Activated B cell treated with CpG ODN at 0.5 μM for 24 hours (primary cell): ENCODE results near the gene ZNF514. TPM values are rescaled to one million over a fixed set of nuclear protein-coding genes. Genes with fewer than 3 reads are reported as not detected.

Experiments used
- ATAC-seq: fragments of 200-7000 bp; cut with Tn5 transposase; one replicate; pipeline ENCODE4 v1.10.0; 2021; ENCODE audit warnings: low read depth, mild to moderate bottlenecking, moderate library complexity
- CTCF ChIA-PET: fragments of 350-600 bp; sonication (Branson Sonifier 250); formaldehyde crosslinking; loops from one replicate; lab custom pipeline; 2021; ENCODE audit warnings: antibody characterized with exemption; lab: Charles Lee
- POLR2A ChIA-PET: fragments of 350-600 bp; sonication (Branson Sonifier 250); formaldehyde crosslinking; loops from one replicate; lab custom pipeline; 2021; ENCODE audit warnings: antibody characterized with exemption; lab: Charles Lee
- DNase-seq: peaks from one replicate; pipeline ENCODE4 v3.0.0; 2022
- H3K27ac Mint-ChIP-seq: one replicate; pipeline ENCODE4 v1.8.0; 2020; ENCODE audit warnings: mixed read lengths
- H3K27me3 Mint-ChIP-seq: one replicate; pipeline ENCODE4 v1.8.0; 2021; ENCODE audit warnings: mixed read lengths
- H3K36me3 Mint-ChIP-seq: one replicate; pipeline ENCODE4 v1.8.0; 2021; ENCODE audit warnings: low read depth, mixed read lengths
- H3K4me1 Mint-ChIP-seq: one replicate; pipeline ENCODE4 v1.8.0; 2021; ENCODE audit warnings: mixed read lengths
- H3K4me3 Mint-ChIP-seq: one replicate; pipeline ENCODE4 v1.8.0; 2020; ENCODE audit warnings: mild to moderate bottlenecking, mixed read lengths
- H3K9me3 Mint-ChIP-seq: one replicate; pipeline ENCODE4 v1.8.0; 2020; ENCODE audit warnings: mixed read lengths
- intact Hi-C: fragments of 100-400 bp; cut with micrococcal nuclease; formaldehyde crosslinking; loops from one replicate; pipeline ENCODE4 v1.15.1; 2024
- total RNA-seq: library from RNA; stranded (reverse); gene quantifications from 2 replicates; pipeline ENCODE4 v1.2.3, GENCODE V29; 2022
- TF ChIP-seq, protein P1 (sequence below): fragments of 200-600 bp; IDR thresholded peaks from one replicate; pipeline ENCODE4 v1.8.0; 2022; ENCODE audit warnings: antibody characterized with exemption, mild to moderate bottlenecking

Gene ZNF514
- total RNA-seq, 1 donor from 2014 or later = 24.7 TPM

DNA sequence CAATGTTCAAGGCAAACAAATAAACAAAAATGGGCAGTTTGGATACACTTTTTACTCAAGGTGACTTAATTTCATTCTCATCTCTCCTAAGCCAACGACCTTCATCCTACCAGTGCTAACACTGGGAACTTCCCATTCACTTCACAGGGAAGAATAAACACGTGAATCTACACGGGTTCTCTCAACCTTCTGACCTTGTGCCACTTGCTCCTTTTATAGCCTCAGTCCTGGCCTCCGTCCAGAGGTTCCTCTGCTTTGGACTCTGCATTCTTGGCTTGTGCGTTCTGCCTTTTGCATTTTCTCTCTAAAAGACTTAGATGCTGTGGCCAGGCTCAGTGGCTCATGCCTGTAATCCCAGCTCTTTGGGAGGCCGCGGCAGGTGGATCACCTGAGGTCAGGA, 19.8 kb upstream of the ZNF514 start:
- Mint-ChIP-seq H3K27me3 (no peaks in the 10 kb centered on the region), H3K4me1 (no peaks in the 10 kb centered on the region), H3K36me3 (peaks cover 75% of the 10 kb centered on the region), H3K27ac (no peak overlapping the region), H3K4me3 (no peak overlapping the region), H3K9me3 (peaks cover 28% of the 10 kb centered on the region)
- no peak for ATAC-seq
- intact Hi-C loops = no loop called here
- CTCF ChIA-PET = no interaction called here
- TF ChIP-seq, protein P1, sequence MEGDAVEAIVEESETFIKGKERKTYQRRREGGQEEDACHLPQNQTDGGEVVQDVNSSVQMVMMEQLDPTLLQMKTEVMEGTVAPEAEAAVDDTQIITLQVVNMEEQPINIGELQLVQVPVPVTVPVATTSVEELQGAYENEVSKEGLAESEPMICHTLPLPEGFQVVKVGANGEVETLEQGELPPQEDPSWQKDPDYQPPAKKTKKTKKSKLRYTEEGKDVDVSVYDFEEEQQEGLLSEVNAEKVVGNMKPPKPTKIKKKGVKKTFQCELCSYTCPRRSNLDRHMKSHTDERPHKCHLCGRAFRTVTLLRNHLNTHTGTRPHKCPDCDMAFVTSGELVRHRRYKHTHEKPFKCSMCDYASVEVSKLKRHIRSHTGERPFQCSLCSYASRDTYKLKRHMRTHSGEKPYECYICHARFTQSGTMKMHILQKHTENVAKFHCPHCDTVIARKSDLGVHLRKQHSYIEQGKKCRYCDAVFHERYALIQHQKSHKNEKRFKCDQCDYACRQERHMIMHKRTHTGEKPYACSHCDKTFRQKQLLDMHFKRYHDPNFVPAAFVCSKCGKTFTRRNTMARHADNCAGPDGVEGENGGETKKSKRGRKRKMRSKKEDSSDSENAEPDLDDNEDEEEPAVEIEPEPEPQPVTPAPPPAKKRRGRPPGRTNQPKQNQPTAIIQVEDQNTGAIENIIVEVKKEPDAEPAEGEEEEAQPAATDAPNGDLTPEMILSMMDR = no peak
- POLR2A ChIA-PET = no interaction called here
- DNase-seq = no peak

DNA sequence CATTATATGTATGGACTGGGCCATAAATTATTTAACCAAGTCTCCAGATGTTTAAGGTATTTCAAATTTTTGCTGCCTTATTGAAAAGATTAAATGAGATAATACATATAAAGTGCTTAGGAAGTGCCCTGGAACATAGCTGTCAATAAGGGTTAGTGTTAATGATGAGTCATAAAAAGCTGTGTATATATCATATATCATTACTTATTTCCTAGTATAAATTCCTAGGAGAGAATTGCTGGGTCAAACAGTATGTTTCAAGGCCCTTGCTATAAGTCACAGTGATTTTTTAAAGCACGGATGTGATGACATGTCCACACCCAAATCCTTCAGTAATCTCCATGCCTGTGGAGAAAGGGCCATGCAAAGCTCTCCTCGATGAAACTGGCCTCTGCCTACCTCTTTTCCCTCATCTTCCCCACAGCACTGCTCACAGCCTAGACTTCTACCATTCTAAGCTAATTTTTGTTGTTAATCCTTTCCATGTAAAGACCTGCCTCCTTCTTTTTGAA, 14.4 kb upstream of the ZNF514 start:
- DNase-seq (no peak), ATAC-seq (no peak)
- no peak overlapping the region for H3K4me3 Mint-ChIP-seq
- H3K9me3 Mint-ChIP-seq = no peaks in the 10 kb centered on the region
- H3K4me1 Mint-ChIP-seq = no peaks in the 10 kb centered on the region
- H3K36me3 Mint-ChIP-seq = peaks cover 26% of the 10 kb centered on the region
- no peaks in the 10 kb centered on the region for H3K27me3 Mint-ChIP-seq
- TF ChIP-seq, protein P1 = no peak
- CTCF ChIA-PET = no interaction called here
- no peak overlapping the region for H3K27ac Mint-ChIP-seq
- intact Hi-C loops = no loop called here
- POLR2A ChIA-PET = interaction anchor here (1.2 kb wide), 1 partner anchor 9 kb away, joined by 3 read pairs; the partner anchor contains the start of gene ZNF2

DNA sequence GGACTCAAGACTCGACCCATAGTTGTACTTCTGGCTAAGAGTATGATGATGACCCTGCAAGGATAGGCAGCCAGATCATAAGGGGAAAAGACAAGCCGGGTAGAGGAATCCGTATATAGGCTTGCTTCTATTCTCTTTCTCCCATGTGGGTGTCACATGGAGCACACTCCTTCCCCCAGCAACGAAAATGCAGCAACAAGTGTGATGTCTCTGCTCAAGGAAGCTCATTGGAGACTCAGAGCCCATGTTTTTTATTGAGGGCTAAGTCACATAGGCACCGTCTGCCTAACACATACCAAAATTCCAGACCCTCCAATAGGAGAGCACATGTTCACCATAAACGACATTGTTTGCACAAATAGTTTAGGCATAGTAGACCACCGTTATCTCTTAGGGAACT, 12.3 kb upstream of the ZNF514 start:
- no peak overlapping the region for H3K27ac Mint-ChIP-seq
- H3K36me3 Mint-ChIP-seq = peaks cover 7% of the 10 kb centered on the region
- ChIA-PET POLR2A (no interaction called here), CTCF (no interaction called here)
- H3K4me1 Mint-ChIP-seq = no peaks in the 10 kb centered on the region
- DNase-seq = no peak
- intact Hi-C loops = no loop called here
- H3K4me3 Mint-ChIP-seq = no peak overlapping the region
- no peaks in the 10 kb centered on the region for H3K27me3 Mint-ChIP-seq
- no peaks in the 10 kb centered on the region for H3K9me3 Mint-ChIP-seq
- no peak for ATAC-seq
- TF ChIP-seq, protein P1 = no peak

DNA sequence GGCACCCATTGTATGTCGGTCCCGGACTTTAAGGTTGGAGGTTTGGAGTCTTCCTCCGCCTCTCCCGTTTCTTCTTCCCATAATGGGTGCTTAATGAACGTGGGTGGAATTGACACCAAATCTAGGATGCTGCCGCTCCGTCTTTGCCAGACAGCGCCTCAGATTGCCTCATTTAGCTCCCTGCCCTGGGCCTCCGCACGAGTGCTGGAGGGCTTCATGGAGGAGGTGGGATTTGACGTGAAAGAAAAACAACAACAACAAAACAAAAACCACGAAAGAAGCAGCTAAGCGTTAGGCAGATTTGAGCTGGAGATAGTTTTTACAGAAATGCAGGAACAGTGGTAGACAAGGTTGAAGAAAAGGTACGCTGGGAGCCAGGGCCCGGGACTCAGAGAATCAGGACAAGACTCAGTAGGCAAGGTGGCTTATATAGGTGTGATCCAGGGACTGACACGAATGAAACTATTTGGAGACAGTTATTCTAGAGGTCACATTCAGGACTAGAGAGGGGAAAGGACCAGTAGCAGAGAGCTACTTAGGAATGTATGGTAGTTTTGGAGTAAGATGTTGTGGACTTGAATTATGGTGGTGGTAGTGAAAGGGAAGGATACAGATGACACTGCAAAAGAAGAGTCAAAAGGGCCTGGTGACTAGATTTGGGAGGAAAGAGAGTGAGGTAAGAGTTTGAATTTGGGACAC, 6.6 kb upstream of the ZNF514 start:
- Mint-ChIP-seq H3K36me3 (peaks cover 10% of the 10 kb centered on the region), H3K27me3 (no peaks in the 10 kb centered on the region), H3K4me1 (peaks cover 25% of the 10 kb centered on the region), H3K4me3 (peak overlapping the region; percentile 100), H3K27ac (peak overlapping the region; percentile 97), H3K9me3 (no peaks in the 10 kb centered on the region)
- intact Hi-C loops = no loop called here
- CTCF ChIA-PET = no interaction called here
- TF ChIP-seq, protein P1 = no peak
- POLR2A ChIA-PET = interaction anchor here (1.0 to 4.2 kb wide), 5 partner anchors 9 to 236 kb away, joined by 3 to 40 read pairs (median 4); partner anchors contain the start of genes FAHD2A, MRPS5 and ZNF892
- DNase-seq (no peak), ATAC-seq (no peak)

DNA sequence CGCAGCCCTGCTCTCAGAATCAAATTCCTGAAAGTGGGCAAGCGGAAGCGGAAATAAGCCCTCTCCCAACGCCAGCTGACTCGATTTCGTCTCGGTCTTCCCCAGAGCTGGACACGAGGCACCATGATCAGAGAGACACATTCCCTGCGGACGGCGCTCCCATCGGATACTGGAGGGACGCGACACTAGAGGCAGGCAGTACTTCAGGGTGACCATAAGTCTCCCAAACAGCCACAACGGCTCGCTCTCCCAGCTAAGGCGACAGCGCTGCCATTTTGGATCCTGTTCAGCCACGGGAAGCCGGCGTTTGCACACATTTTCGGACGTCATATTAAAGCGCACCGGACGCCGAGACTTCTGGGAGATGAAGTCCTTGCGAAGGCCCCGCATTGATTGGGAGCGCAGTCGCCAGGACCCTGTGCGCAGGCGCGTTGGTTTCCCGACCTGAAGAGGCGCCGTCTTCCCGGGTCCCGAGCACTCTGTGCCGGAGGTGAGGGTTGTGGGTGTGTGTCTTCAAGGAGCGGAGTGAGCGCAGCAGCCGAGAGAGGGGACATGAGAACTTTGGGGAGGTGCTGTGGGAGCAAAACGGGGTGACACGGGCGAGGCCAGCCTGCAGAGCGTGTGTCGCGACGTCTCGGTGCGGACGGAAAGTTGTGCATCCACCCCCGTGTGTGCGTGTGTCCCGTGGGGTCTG, 5.9 kb upstream of the ZNF514 start, which contains the start of gene ZNF2:
TSS of gene ZNF2 (plus strand) at position 439 of the 694 bp plus-strand sequence. CDS start 10,418 bp downstream, outside the sequence.
- H3K4me3 Mint-ChIP-seq = peak within 1 kb of the TSS; percentile 100
- CTCF ChIA-PET = no interaction called here
- H3K27me3 Mint-ChIP-seq = no peaks in the 10 kb centered on the region
- peak within 1 kb of the TSS; percentile 97 for H3K27ac Mint-ChIP-seq
- TF ChIP-seq, protein P1 = no peak
- H3K9me3 Mint-ChIP-seq = no peaks in the 10 kb centered on the region
- H3K4me1 Mint-ChIP-seq = peaks cover 25% of the 10 kb centered on the region
- peaks cover 10% of the 10 kb centered on the region for H3K36me3 Mint-ChIP-seq
- POLR2A ChIA-PET = interaction anchor here (0.7 to 4.2 kb wide), 6 partner anchors 9 to 237 kb away, joined by 3 to 40 read pairs (median 4); partner anchors contain the start of genes FAHD2A, MRPS5 and ZNF892
- peak; percentile 93 for ATAC-seq
- intact Hi-C loops = loop anchor here (1.0 to 2.0 kb wide), 3 partner anchors 42 to 237 kb away; partner anchors contain the start of genes FAHD2A and ZNF892
- peak; percentile 91 for DNase-seq
